HL-60 (cell line): Measurements from ENCODE around the gene PSMB10.

Source experiments
- CTCF ChIP-seq: IDR thresholded peaks from one replicate; pipeline ENCODE4 v1.5.1; 2011; ENCODE audit warnings: low read length, control low read depth, inconsistent platforms; ENCODE audit not compliant: insufficient read depth
- GABPA ChIP-seq: IDR thresholded peaks from 2 replicates; pipeline ENCODE4 v1.6.1; 2012; ENCODE audit warnings: low read depth
- POLR2AphosphoS5 ChIP-seq: IDR thresholded peaks from 2 replicates; pipeline ENCODE4 v1.6.1; 2012; ENCODE audit warnings: low read depth
- TF ChIP-seq, protein P1 (sequence below): IDR thresholded peaks from 2 replicates; pipeline ENCODE4 v1.6.1; 2012; ENCODE audit warnings: low read depth; ENCODE audit not compliant: insufficient replicate concordance

GRCh38 chr16:67942200-67942509 lies 5.5 kb upstream of the PSMB10 start:
- peak; percentile 73 for TF ChIP-seq CTCF
- no peak for TF ChIP-seq POLR2AphosphoS5
- TF ChIP-seq, protein P1, sequence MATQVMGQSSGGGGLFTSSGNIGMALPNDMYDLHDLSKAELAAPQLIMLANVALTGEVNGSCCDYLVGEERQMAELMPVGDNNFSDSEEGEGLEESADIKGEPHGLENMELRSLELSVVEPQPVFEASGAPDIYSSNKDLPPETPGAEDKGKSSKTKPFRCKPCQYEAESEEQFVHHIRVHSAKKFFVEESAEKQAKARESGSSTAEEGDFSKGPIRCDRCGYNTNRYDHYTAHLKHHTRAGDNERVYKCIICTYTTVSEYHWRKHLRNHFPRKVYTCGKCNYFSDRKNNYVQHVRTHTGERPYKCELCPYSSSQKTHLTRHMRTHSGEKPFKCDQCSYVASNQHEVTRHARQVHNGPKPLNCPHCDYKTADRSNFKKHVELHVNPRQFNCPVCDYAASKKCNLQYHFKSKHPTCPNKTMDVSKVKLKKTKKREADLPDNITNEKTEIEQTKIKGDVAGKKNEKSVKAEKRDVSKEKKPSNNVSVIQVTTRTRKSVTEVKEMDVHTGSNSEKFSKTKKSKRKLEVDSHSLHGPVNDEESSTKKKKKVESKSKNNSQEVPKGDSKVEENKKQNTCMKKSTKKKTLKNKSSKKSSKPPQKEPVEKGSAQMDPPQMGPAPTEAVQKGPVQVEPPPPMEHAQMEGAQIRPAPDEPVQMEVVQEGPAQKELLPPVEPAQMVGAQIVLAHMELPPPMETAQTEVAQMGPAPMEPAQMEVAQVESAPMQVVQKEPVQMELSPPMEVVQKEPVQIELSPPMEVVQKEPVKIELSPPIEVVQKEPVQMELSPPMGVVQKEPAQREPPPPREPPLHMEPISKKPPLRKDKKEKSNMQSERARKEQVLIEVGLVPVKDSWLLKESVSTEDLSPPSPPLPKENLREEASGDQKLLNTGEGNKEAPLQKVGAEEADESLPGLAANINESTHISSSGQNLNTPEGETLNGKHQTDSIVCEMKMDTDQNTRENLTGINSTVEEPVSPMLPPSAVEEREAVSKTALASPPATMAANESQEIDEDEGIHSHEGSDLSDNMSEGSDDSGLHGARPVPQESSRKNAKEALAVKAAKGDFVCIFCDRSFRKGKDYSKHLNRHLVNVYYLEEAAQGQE = no peak
- TF ChIP-seq GABPA = no peak
